ENCODE data around the gene PCDHA6. TPM values are rescaled to one million over a fixed set of nuclear protein-coding genes. Genes with fewer than 3 reads are reported as not detected.

The PCDHA6 gene
- total and polyA plus RNA-seq, 2 of the 4 experiments (the other 2 are of a cell fraction) = 0.03 TPM; not detected in 1

- no peak overlapping the region for H3K4me3 ChIP-seq (ENCODE audit: insufficient read depth, low read depth, low read length)
- no peaks in the 10 kb centered on the region for H3K4me1 ChIP-seq (ENCODE audit: control insufficient read depth, insufficient read depth, low read length)
- 76% methylated on average over 32 of the region's 43 CpGs; no CpG with 5 or more reads in 1 of the 2 experiments for WGBS, 2 experiments (ENCODE audit: extremely low coverage in 2 of 2, insufficient read length in 1 of 2)
- no peak overlapping the region for H2AK9ac ChIP-seq (replicated peaks; ENCODE audit: low read depth, low read length, poor library complexity)
- no peak overlapping the region for H2BK20ac ChIP-seq (ENCODE audit: low read depth, low read length)
- H3K23ac ChIP-seq (ENCODE audit: low read depth, low read length) = no peak overlapping the region
- H2AK5ac ChIP-seq (ENCODE audit: low read depth, low read length) = no peak overlapping the region
- H3K56ac ChIP-seq (ENCODE audit: extremely low read depth, insufficient read depth, low read length) = no peak overlapping the region
- no peak overlapping the region for H3K18ac ChIP-seq (ENCODE audit: low read depth, low read length)
- BruUV-seq (replicated peaks) = no TSS peak
- no peak overlapping the region for H4K91ac ChIP-seq (ENCODE audit: insufficient read depth, low read depth, low read length)
- no peak overlapping the region for H3K9ac ChIP-seq (ENCODE audit: low read depth, low read length)
- H2BK5ac ChIP-seq (ENCODE audit: low read depth, low read length, poor library complexity, severe bottlenecking) = no peak overlapping the region
- H2BK15ac ChIP-seq (ENCODE audit: low read depth, low read length) = no peak overlapping the region
- H4K8ac ChIP-seq (ENCODE audit: low read depth in 2 of 2, low read length in 2 of 2) = no peak overlapping the region
- H3K4ac ChIP-seq (ENCODE audit: low read depth, low read length) = no peak overlapping the region
- no peaks in the 10 kb centered on the region for H3K79me1 ChIP-seq (ENCODE audit: low read depth in 1 of 2, low read length in 2 of 2)
- no peaks in the 10 kb centered on the region for H3K27me3 ChIP-seq (ENCODE audit: control insufficient read depth, insufficient read depth, low read length)
- no peaks in the 10 kb centered on the region for H4K20me1 ChIP-seq (ENCODE audit: insufficient read depth, low read length)
- H3K4me2 ChIP-seq (ENCODE audit: low read depth, low read length) = no peak overlapping the region
- H2AFZ ChIP-seq (replicated peaks; ENCODE audit: low read length, poor library complexity) = no peak overlapping the region
- no peaks in the 10 kb centered on the region for H3K9me1 ChIP-seq (ENCODE audit: insufficient read depth, low read length)
- DNase-seq = no peak
- no peak overlapping the region for H3K27ac ChIP-seq (ENCODE audit: insufficient read depth, low read length)
- no peak overlapping the region for H2BK120ac ChIP-seq (ENCODE audit: low read depth, low read length)
- intact Hi-C loops (cut with micrococcal nuclease) = no loop called here
- no peaks in the 10 kb centered on the region for H3K36me3 ChIP-seq (ENCODE audit: control insufficient read depth, insufficient read depth, low read length)
- dilution Hi-C loops (cut with HindIII; ENCODE audit: low sequenced_read_pairs, unreplicated experiment) = no loop called here
- TF ChIP-seq ELK1 (IDR thresholded peaks at IDR 0.05; ENCODE audit: borderline replicate concordance, low read depth, low read length) (no peak), NFE2L2 (IDR thresholded peaks at IDR 0.05; ENCODE audit: low read depth, low read length) (no peak), MAFK (IDR thresholded peaks at IDR 0.05; ENCODE audit: low read depth, low read length) (no peak), CHD1 (IDR thresholded peaks at IDR 0.05; ENCODE audit: low read depth, low read length) (no peak), SMC3 (IDR thresholded peaks at IDR 0.05; ENCODE audit: low read depth, low read length) (no peak), RAD21 (IDR thresholded peaks at IDR 0.05; ENCODE audit: low read length) (no peak), MXI1 (IDR thresholded peaks at IDR 0.05; ENCODE audit: borderline replicate concordance, low read depth, low read length) (no peak), RFX5 (IDR thresholded peaks at IDR 0.05; ENCODE audit: low read depth, low read length) (no peak), MAZ (IDR thresholded peaks at IDR 0.05; ENCODE audit: borderline replicate concordance, low read depth, low read length) (no peak), BHLHE40 (IDR thresholded peaks at IDR 0.05; ENCODE audit: low read depth, low read length) (no peak), POLR2A (IDR thresholded peaks at IDR 0.05; ENCODE audit: low read depth, low read length) (no peak), RCOR1 (IDR thresholded peaks at IDR 0.05; ENCODE audit: insufficient replicate concordance, low read length) (no peak), USF2 (IDR thresholded peaks at IDR 0.05; ENCODE audit: low read depth, low read length) (no peak)
- CTCF ChIA-PET = no interaction called here
- H3K9me3 ChIP-seq (ENCODE audit: control insufficient read depth, insufficient read depth, low read length) = peaks cover 14% of the 10 kb centered on the region
- H3K14ac ChIP-seq (replicated peaks; ENCODE audit: low read depth, low read length) = no peak overlapping the region
- ATAC-seq (ENCODE audit: low read depth) = no peak
- in situ Hi-C loops (cut with MboI; ENCODE audit: low sequenced_read_pairs) = no loop called here
- POLR2A ChIA-PET (ENCODE audit: unreplicated experiment) = no interaction called here
- no peak overlapping the region for H4K5ac ChIP-seq (ENCODE audit: low read depth, low read length)
Observed at GRCh38 chr5:140808889-140809291, 18.9 kb upstream of the PCDHA6 start.
